OCI-LY1 (cell line): ENCODE measurements around the gene TOMM20.

Source experiments
- H2AFZ ChIP-seq: fragments of 200-600 bp; sonication (generic), shearing (Covaris generic); 2 replicates; pipeline ENCODE4 v1.6.0; 2014; ENCODE audit warnings: antibody characterized with exemption, mild to moderate bottlenecking, low read length
- H3F3A ChIP-seq: fragments of 200-600 bp; sonication (generic), shearing (Covaris generic); 2 replicates; pipeline ENCODE4 v1.6.0; 2014; ENCODE audit warnings: mild to moderate bottlenecking, antibody characterized with exemption, low read length, moderate library complexity; ENCODE audit not compliant: insufficient read depth
- H3K27ac ChIP-seq: fragments of 200-600 bp; sonication (generic); 2 replicates; pipeline ENCODE4 v1.5.1; 2014; ENCODE audit warnings: low read length, mixed run types, mild to moderate bottlenecking, low read depth; ENCODE audit not compliant: poor library complexity, severe bottlenecking
- H3K27me3 ChIP-seq: fragments of 200-600 bp; sonication (generic); 2 replicates; pipeline ENCODE4 v1.6.0; 2014; ENCODE audit warnings: antibody characterized with exemption, mild to moderate bottlenecking, low read length, moderate library complexity; ENCODE audit not compliant: insufficient read depth
- H3K36me3 ChIP-seq: fragments of 200-600 bp; sonication (generic); 2 replicates; pipeline ENCODE4 v1.6.1; 2014; ENCODE audit warnings: mild to moderate bottlenecking, antibody characterized with exemption, low read length, moderate library complexity, mixed read lengths; ENCODE audit not compliant: insufficient read depth
- H3K4me1 ChIP-seq: fragments of 200-600 bp; sonication (generic); 2 replicates; pipeline ENCODE4 v1.5.1; 2014; ENCODE audit warnings: mild to moderate bottlenecking, low read length, moderate library complexity; ENCODE audit not compliant: insufficient read depth, severe bottlenecking
- H3K4me2 ChIP-seq: fragments of 200-600 bp; sonication (generic), shearing (Covaris generic); 2 replicates; pipeline ENCODE4 v1.6.1; 2014; ENCODE audit warnings: low read length
- H3K4me3 ChIP-seq: fragments of 200-600 bp; sonication (generic); 2 replicates; pipeline ENCODE4 v1.5.1; 2014; ENCODE audit warnings: low read length, low read depth, mild to moderate bottlenecking, mixed read lengths; ENCODE audit not compliant: poor library complexity, severe bottlenecking
- H3K79me2 ChIP-seq: fragments of 200-600 bp; shearing (Covaris generic); 2 replicates; pipeline ENCODE4 v1.6.1; 2016; ENCODE audit warnings: mixed run types, low read length, mixed read lengths; ENCODE audit not compliant: insufficient read depth
- H3K9ac ChIP-seq: fragments of 200-600 bp; sonication (generic), shearing (Covaris generic); 2 replicates; pipeline ENCODE4 v1.6.1; 2014; ENCODE audit warnings: mild to moderate bottlenecking, low read length, mixed read lengths
- H3K9me2 ChIP-seq: fragments of 200-600 bp; sonication (generic), shearing (Covaris generic); 2 replicates; pipeline ENCODE4 v1.6.1; 2014; ENCODE audit warnings: low read depth, mild to moderate bottlenecking, low read length, mixed read lengths
- H3K9me3 ChIP-seq: fragments of 200-600 bp; shearing (Covaris generic); 2 replicates; pipeline ENCODE4 v1.6.1; 2014; ENCODE audit warnings: low read length, mixed read lengths
- H4K20me1 ChIP-seq: fragments of 200-600 bp; sonication (generic), shearing (Covaris generic); 2 replicates; pipeline ENCODE4 v1.6.0; 2016; ENCODE audit warnings: mild to moderate bottlenecking, low read length; ENCODE audit not compliant: insufficient read depth
- CTCF ChIP-seq: fragments of 200-600 bp; sonication (generic), shearing (Covaris generic); IDR thresholded peaks from 2 replicates; pipeline ENCODE4 v1.5.1; 2017; ENCODE audit warnings: mild to moderate bottlenecking, antibody characterized with exemption, low read length, moderate library complexity, mixed read lengths
- EZH2 ChIP-seq: fragments of 200-600 bp; sonication (generic), shearing (Covaris generic); IDR thresholded peaks from 2 replicates; pipeline ENCODE4 v1.8.0; 2017; ENCODE audit warnings: borderline replicate concordance, mixed run types, mild to moderate bottlenecking, antibody characterized with exemption, low read length, moderate library complexity, mixed read lengths

TOMM20 gene

GRCh38 chr1:235133086-235133485 is 4.4 kb upstream of the TOMM20 start:
- Histone ChIP-seq H3K4me3 (no peak overlapping the region), H3K4me2 (no peak overlapping the region), H3K36me3 (peaks cover 75% of the 10 kb centered on the region), H3K4me1 (peaks cover 6% of the 10 kb centered on the region), H3K9me3 (no peaks in the 10 kb centered on the region), H3K9ac (no peak overlapping the region), H3F3A (no peaks in the 10 kb centered on the region), H3K27ac (no peak overlapping the region), H3K79me2 (peaks cover 5% of the 10 kb centered on the region), H3K9me2 (no peaks in the 10 kb centered on the region), H2AFZ (no peak overlapping the region), H4K20me1 (no peaks in the 10 kb centered on the region), H3K27me3 (no peaks in the 10 kb centered on the region)
- no peak for TF ChIP-seq CTCF
- TF ChIP-seq EZH2: no peak

GRCh38 chr1:235131961-235132360 is 3.3 kb upstream of the TOMM20 start:
- Histone ChIP-seq H3K36me3 (peaks cover 74% of the 10 kb centered on the region), H2AFZ (no peak overlapping the region), H3K27me3 (no peaks in the 10 kb centered on the region)

GRCh38 chr1:235130766-235131270 is 2.2 kb upstream of the TOMM20 start:
- Histone ChIP-seq H3K27ac (no peak overlapping the region), H3K4me3 (no peak overlapping the region), H2AFZ (no peak overlapping the region), H3K27me3 (no peaks in the 10 kb centered on the region), H3K4me1 (peaks cover 23% of the 10 kb centered on the region), H3K9me3 (no peaks in the 10 kb centered on the region), H3K9ac (no peak overlapping the region), H3F3A (no peaks in the 10 kb centered on the region), H3K36me3 (peaks cover 73% of the 10 kb centered on the region), H4K20me1 (no peaks in the 10 kb centered on the region), H3K79me2 (peaks cover 28% of the 10 kb centered on the region), H3K4me2 (no peak overlapping the region), H3K9me2 (no peaks in the 10 kb centered on the region)
- TF ChIP-seq CTCF: no peak
- no peak for TF ChIP-seq EZH2

More at GRCh38 chr1:235131961-235132360, 3.3 kb upstream of the TOMM20 start:
- H3K27ac ChIP-seq: no peak overlapping the region
- peaks cover 16% of the 10 kb centered on the region for H3K79me2 ChIP-seq
- no peaks in the 10 kb centered on the region for H3F3A ChIP-seq
- no peaks in the 10 kb centered on the region for H4K20me1 ChIP-seq
- H3K4me3 ChIP-seq: no peak overlapping the region
- no peaks in the 10 kb centered on the region for H3K9me2 ChIP-seq
- H3K4me1 ChIP-seq: peaks cover 14% of the 10 kb centered on the region
- no peak overlapping the region for H3K4me2 ChIP-seq
- H3K9ac ChIP-seq: no peak overlapping the region
- no peaks in the 10 kb centered on the region for H3K9me3 ChIP-seq
- TF ChIP-seq EZH2 (no peak), CTCF (no peak)
